HCT116 (cell line): ENCODE data around the gene CRBN. TPM values are rescaled to one million over a fixed set of nuclear protein-coding genes. Genes with fewer than 3 reads are reported as not detected.

Source experiments
- ATAC-seq: fragments of 200-7000 bp; cut with Tn5 transposase; 2 replicates; pipeline ENCODE4 v1.9.1; 2020; ENCODE audit warnings: mild to moderate bottlenecking, moderate library complexity
- BruUV-seq: library from RNA; stranded (reverse); fragments of 400-500 nt; replicated peaks from 2 replicates; lab custom pipeline; 2021; lab: Mats Ljungman, UMichigan
- CTCF ChIA-PET: fragments of 300-600 bp; sonication (Branson Sonifier 250); formaldehyde crosslinking; loops from one replicate; lab custom pipeline; 2021; ENCODE audit warnings: antibody characterized with exemption; lab: Charles Lee
- POLR2A ChIA-PET: fragments of 300-600, 350-600 bp; sonication (Branson Sonifier 250); formaldehyde crosslinking; loops from one replicate; lab custom pipeline; 2021; ENCODE audit warnings: antibody characterized with exemption; lab: Charles Lee
- RAD21 ChIA-PET, 2 experiments: fragments of 300-600 bp; sonication (Branson Sonifier 250); formaldehyde crosslinking; loops; one replicate each; lab custom pipeline; 2023; ENCODE audit warnings: low total read pairs in 2 of 2; ENCODE audit not compliant: uncharacterized antibody in 2 of 2, unreplicated experiment in 2 of 2, low non-redundant PET in 1 of 2; lab: Charles Lee
- DNase-seq: peaks from one replicate; pipeline ENCODE4 v3.0.0-alpha.2; 2010; ENCODE audit warnings: low read depth, low spot score
- H2AFZ ChIP-seq: fragments of 200-600 bp; shearing (Covaris generic), sonication (generic); 2 replicates; pipeline ENCODE4 v1.6.1; 2017; ENCODE audit warnings: low read depth, mixed run types, mixed read lengths, antibody characterized with exemption, low read length; ENCODE audit not compliant: poor library complexity, severe bottlenecking
- H3K27ac ChIP-seq: 2 replicates; pipeline ENCODE4 v1.5.1; 2012; ENCODE audit warnings: low read depth, low read length
- H3K27me3 ChIP-seq: fragments of 200-600 bp; sonication (generic); 2 replicates; pipeline ENCODE4 v1.6.1; 2016; ENCODE audit warnings: mixed run types, low read length, mixed read lengths; ENCODE audit not compliant: insufficient read depth
- H3K36me3 ChIP-seq, 2 experiments: fragments of 200-500 bp in 1 of 2; fragments of 200-600 bp in 1 of 2; sonication (Bioruptor generic) in 1 of 2; sonication (generic) in 1 of 2; 2 replicates each; pipeline versions ENCODE4 v1.5.1 to v1.6.1; 2014 to 2016; ENCODE audit warnings: low read length in 2 of 2, inconsistent platforms in 1 of 2, mixed read lengths in 1 of 2, mixed run types in 1 of 2; ENCODE audit not compliant: insufficient read depth in 2 of 2, control insufficient read depth in 1 of 2
- H3K4me1 ChIP-seq, 2 experiments: fragments of 200-600 bp in 1 of 2; sonication (generic) in 1 of 2; 2 replicates each; pipeline versions ENCODE4 v1.5.1 to v1.6.1; 2012 to 2017; ENCODE audit warnings: low read length in 2 of 2, inconsistent platforms in 1 of 2, mild to moderate bottlenecking in 1 of 2, mixed read lengths in 1 of 2, mixed run types in 1 of 2, moderate library complexity in 1 of 2; ENCODE audit not compliant: insufficient read depth in 2 of 2, control insufficient read depth in 1 of 2
- H3K4me2 ChIP-seq: fragments of 200-600 bp; sonication (generic); 2 replicates; pipeline ENCODE4 v1.6.1; 2017; ENCODE audit warnings: mixed run types, low read length, mixed read lengths
- H3K4me3 ChIP-seq, 2 experiments: fragments of 200-600 bp in 1 of 2; sonication (generic) in 1 of 2; replicated peaks in 1 of 2; 2 replicates each; pipeline ENCODE4 v1.5.1; 2011 to 2016; ENCODE audit warnings: low read length in 2 of 2, control low read depth in 1 of 2, low read depth in 1 of 2, mild to moderate bottlenecking in 1 of 2, mixed read lengths in 1 of 2, mixed run types in 1 of 2
- H3K79me2 ChIP-seq: fragments of 200-600 bp; sonication (generic); 2 replicates; pipeline ENCODE4 v1.6.1; 2017; ENCODE audit warnings: mild to moderate bottlenecking, mixed run types, low read length, moderate library complexity, mixed read lengths; ENCODE audit not compliant: insufficient read depth
- H3K9ac ChIP-seq: fragments of 200-600 bp; sonication (generic); 2 replicates; pipeline ENCODE4 v1.6.1; 2016; ENCODE audit warnings: low read length, mixed read lengths
- H3K9me2 ChIP-seq: fragments of 200-600 bp; sonication (generic), shearing (Covaris generic); 2 replicates; pipeline ENCODE4 v1.6.1; 2017; ENCODE audit warnings: mixed run types, mild to moderate bottlenecking, moderate library complexity; ENCODE audit not compliant: insufficient read depth
- H3K9me3 ChIP-seq, 2 experiments: fragments of 200-500 bp in 1 of 2; fragments of 200-600 bp in 1 of 2; sonication (Bioruptor generic) in 1 of 2; sonication (generic) in 1 of 2; 2 replicates each; pipeline ENCODE4 v1.6.1; 2014 to 2017; ENCODE audit warnings: low read length in 2 of 2, mixed read lengths in 2 of 2, inconsistent platforms in 1 of 2, low read depth in 1 of 2, mild to moderate bottlenecking in 1 of 2, mixed run types in 1 of 2, moderate library complexity in 1 of 2; ENCODE audit not compliant: control insufficient read depth in 1 of 2, insufficient read depth in 1 of 2
- H4K20me1 ChIP-seq: fragments of 200-600 bp; sonication (generic), shearing (Covaris generic); 2 replicates; pipeline ENCODE4 v1.6.1; 2017; ENCODE audit warnings: mixed run types, mild to moderate bottlenecking, moderate library complexity; ENCODE audit not compliant: insufficient read depth
- ATF3 ChIP-seq: IDR thresholded peaks from 2 replicates; pipeline ENCODE4 v1.6.1; 2012
- CBX3 ChIP-seq: IDR thresholded peaks from 2 replicates; pipeline ENCODE4 v1.6.1; 2012; ENCODE audit warnings: low read depth
- CEBPB ChIP-seq: IDR thresholded peaks from 2 replicates; pipeline ENCODE4 v1.6.1; 2012; ENCODE audit warnings: low read depth
- EGR1 ChIP-seq: IDR thresholded peaks from 2 replicates; pipeline ENCODE4 v1.6.1; 2012; ENCODE audit warnings: low read depth
- ELF1 ChIP-seq: IDR thresholded peaks from 2 replicates; pipeline ENCODE4 v1.6.1; 2012; ENCODE audit warnings: low read depth, borderline replicate concordance
- EZH2 ChIP-seq: fragments of 200-600 bp; sonication (generic); IDR thresholded peaks from 2 replicates; pipeline ENCODE4 v1.6.1; 2017; ENCODE audit warnings: antibody characterized with exemption, mixed run types
- EZH2phosphoT487 ChIP-seq: fragments of 200-600 bp; IDR thresholded peaks from 2 replicates; pipeline ENCODE4 v1.6.1; 2018; ENCODE audit warnings: antibody characterized with exemption, borderline replicate concordance
- FOSL1 ChIP-seq: IDR thresholded peaks from 2 replicates; pipeline ENCODE4 v1.6.1; 2012; ENCODE audit warnings: low read depth
- JUND ChIP-seq: IDR thresholded peaks from 2 replicates; pipeline ENCODE4 v1.6.1; 2012
- MAX ChIP-seq: IDR thresholded peaks from 2 replicates; pipeline ENCODE4 v1.6.1; 2012
- POLR2A ChIP-seq: IDR thresholded peaks from 2 replicates; pipeline ENCODE4 v1.7.0; 2011; ENCODE audit warnings: borderline replicate concordance; ENCODE audit not compliant: insufficient read depth, insufficient read length; ENCODE audit errors: extremely low read depth
- RAD21 ChIP-seq: IDR thresholded peaks from 2 replicates; pipeline ENCODE4 v1.6.1; 2012; ENCODE audit warnings: low read depth, mild to moderate bottlenecking
- SIN3A ChIP-seq: IDR thresholded peaks from 2 replicates; pipeline ENCODE4 v1.6.1; 2012; ENCODE audit warnings: low read depth
- SP1 ChIP-seq: IDR thresholded peaks from 2 replicates; pipeline ENCODE4 v1.6.1; 2012; ENCODE audit warnings: low read depth
- TCF7L2 ChIP-seq: IDR thresholded peaks from 2 replicates; pipeline ENCODE4 v1.7.0; 2011; ENCODE audit warnings: borderline replicate concordance, inconsistent platforms; ENCODE audit not compliant: insufficient read depth, insufficient read length; ENCODE audit errors: extremely low read depth
- YY1 ChIP-seq: IDR thresholded peaks from 2 replicates; pipeline ENCODE4 v1.6.1; 2011; ENCODE audit warnings: low read length, low read depth, moderate library complexity, mild to moderate bottlenecking; ENCODE audit not compliant: insufficient replicate concordance; ENCODE audit errors: extremely low read depth
- ZBTB33 ChIP-seq: IDR thresholded peaks from 2 replicates; pipeline ENCODE4 v1.6.1; 2011; ENCODE audit warnings: mild to moderate bottlenecking, low read length, moderate library complexity; ENCODE audit not compliant: insufficient replicate concordance; ENCODE audit errors: extremely low read depth
- ZNF274 ChIP-seq: fragments of 200-500 bp; sonication (Bioruptor generic); IDR thresholded peaks from 2 replicates; pipeline ENCODE4 v1.6.1; 2014; ENCODE audit warnings: mild to moderate bottlenecking, low read depth, low read length, inconsistent platforms
- intact Hi-C: fragments of 100-400 bp; cut with micrococcal nuclease; formaldehyde crosslinking; loops from 2 replicates; pipeline ENCODE4 v1.10.0; 2022
- total RNA-seq: library from RNA; stranded (reverse); gene quantifications from one replicate; pipeline ENCODE4 v1.2.1, GENCODE V29; 2021; ENCODE audit not compliant: unreplicated experiment

The CRBN gene
- total RNA-seq, 1 experiment from 2014 or later = 29.1 TPM

GRCh38 chr3:3145831-3146230 lies 33.7 kb downstream of the CRBN start:
- H3K36me3 ChIP-seq = peaks cover 56 to 62% of the 10 kb centered on the region in 2 experiments
- H3K27me3 ChIP-seq = no peaks in the 10 kb centered on the region
- ATAC-seq (no peak), DNase-seq (no peak)
- H3K79me2 ChIP-seq = peaks cover 38% of the 10 kb centered on the region
- intact Hi-C loops = no loop called here
- ChIA-PET POLR2A (no interaction called here), RAD21 (no interaction called here), CTCF (no interaction called here)
- H2AFZ ChIP-seq = no peak overlapping the region
- H3K4me1 ChIP-seq = no peaks in the 10 kb centered on the region
- H4K20me1 ChIP-seq = peaks cover 7% of the 10 kb centered on the region; the same call in 1 of the 2 replicates
- H3K9me2 ChIP-seq = no peaks in the 10 kb centered on the region
- no peak for TF ChIP-seq ATF3
- TF ChIP-seq CBX3 = no peak
- TF ChIP-seq RAD21 = no peak
- no peak for TF ChIP-seq FOSL1
- no peak for TF ChIP-seq SIN3A
- no peak for TF ChIP-seq ELF1
- TF ChIP-seq YY1 = no peak
- TF ChIP-seq POLR2A = no peak
- TF ChIP-seq ZBTB33 = no peak
- no peak overlapping the region for H3K9ac ChIP-seq
- no TSS peak for BruUV-seq
- H3K4me3 ChIP-seq = no peak overlapping the region
- H3K4me2 ChIP-seq = no peak overlapping the region
- H3K27ac ChIP-seq = no peak overlapping the region
- no peaks in the 10 kb centered on the region for H3K9me3 ChIP-seq

- Histone ChIP-seq H3K9me3 (no peaks in the 10 kb centered on the region), H3K4me1 (no peaks in the 10 kb centered on the region), H3K27me3 (no peaks in the 10 kb centered on the region), H3K36me3 (peaks cover 58 to 59% of the 10 kb centered on the region in 2 experiments), H3K4me3 (no peak overlapping the region), H3K9ac (no peak overlapping the region), H3K4me2 (no peak overlapping the region), H3K79me2 (peaks cover 62% of the 10 kb centered on the region), H4K20me1 (peaks cover 9% of the 10 kb centered on the region; the same call in 1 of the 2 replicates), H3K9me2 (no peaks in the 10 kb centered on the region), H3K27ac (no peak overlapping the region), H2AFZ (no peak overlapping the region)
- CTCF ChIA-PET = no interaction called here
- ATAC-seq (no peak), DNase-seq (no peak)
- intact Hi-C loops = no loop called here
- RAD21 ChIA-PET = no interaction called here
- no TSS peak for BruUV-seq
- POLR2A ChIA-PET = no interaction called here
- TF ChIP-seq ZBTB33 (no peak), JUND (no peak), TCF7L2 (no peak), ELF1 (no peak), YY1 (no peak), ZNF274 (no peak), ATF3 (no peak), EGR1 (no peak), EZH2 (no peak), MAX (no peak), SP1 (no peak), EZH2phosphoT487 (no peak), CEBPB (no peak)
These were observed 37.6 kb downstream of the CRBN start for GRCh38 chr3:3141939-3142338.
